ENCODE data around the gene GPAT2. TPM values are rescaled to one million over a fixed set of nuclear protein-coding genes. Genes with fewer than 3 reads are reported as not detected.
"Not testable (repeated sequence)": the region's sequence is repeated elsewhere in the genome, so short reads cannot be mapped to it uniquely, and the experiment has no call there.

GPAT2 gene
- total RNA-seq, 1 donor from 2014 or later = 0.15 TPM

DNA sequence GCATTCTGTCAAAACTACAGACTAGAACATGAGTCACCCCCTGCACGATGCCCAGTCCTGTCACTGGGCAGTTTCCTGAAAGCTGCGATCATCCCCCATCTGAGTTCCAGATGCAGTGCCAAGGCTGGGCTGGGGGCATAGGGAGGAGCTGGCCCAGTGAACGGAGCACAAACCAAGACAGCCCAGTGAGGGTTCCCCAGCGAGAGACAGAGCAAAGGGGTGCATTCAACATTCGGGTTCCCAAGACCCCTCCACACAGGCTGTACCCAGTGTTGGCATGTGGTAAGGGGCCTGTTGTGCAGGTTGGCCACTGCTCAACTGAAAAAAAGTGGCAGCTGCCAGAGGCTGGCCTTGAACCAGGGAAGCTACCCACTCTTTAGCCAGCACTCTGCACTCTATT lies 35.6 kb upstream of the GPAT2 start:
- H3K36me3 Mint-ChIP-seq (ENCODE audit: low read depth, unreplicated experiment); DNase-seq (ENCODE audit: low spot score); H3K4me1 Mint-ChIP-seq (ENCODE audit: unreplicated experiment); H3K27me3 Mint-ChIP-seq (ENCODE audit: unreplicated experiment); H3K4me3 Mint-ChIP-seq (ENCODE audit: unreplicated experiment); H3K27ac Mint-ChIP-seq (ENCODE audit: unreplicated experiment); H3K9me3 Mint-ChIP-seq (ENCODE audit: unreplicated experiment): not testable (repeated sequence)

DNA sequence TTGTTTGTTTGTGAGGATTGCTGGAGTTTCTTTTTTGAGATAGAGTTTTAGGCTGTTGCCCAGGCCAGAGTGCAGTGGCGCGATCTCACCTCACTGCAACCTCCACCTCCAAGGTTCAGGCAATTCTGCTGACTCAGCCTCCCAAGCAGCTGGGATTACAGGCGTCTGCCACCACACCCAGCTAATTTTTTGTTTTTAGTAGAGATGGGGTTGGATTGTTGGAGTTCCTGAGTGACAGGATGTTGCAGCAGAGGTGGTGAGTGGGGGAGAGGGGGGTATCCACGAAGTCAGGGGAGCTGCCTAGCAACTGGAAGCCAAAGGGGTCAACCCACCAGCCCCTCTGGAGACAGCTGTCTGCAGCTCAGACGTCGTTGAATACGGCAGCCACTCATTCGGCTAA lies 35.2 kb upstream of the GPAT2 start:
- H3K9me3 Mint-ChIP-seq (ENCODE audit: unreplicated experiment); H3K27ac Mint-ChIP-seq (ENCODE audit: unreplicated experiment); H3K36me3 Mint-ChIP-seq (ENCODE audit: low read depth, unreplicated experiment); DNase-seq (ENCODE audit: low spot score); H3K4me3 Mint-ChIP-seq (ENCODE audit: unreplicated experiment); H3K4me1 Mint-ChIP-seq (ENCODE audit: unreplicated experiment); H3K27me3 Mint-ChIP-seq (ENCODE audit: unreplicated experiment): not testable (repeated sequence)

DNA sequence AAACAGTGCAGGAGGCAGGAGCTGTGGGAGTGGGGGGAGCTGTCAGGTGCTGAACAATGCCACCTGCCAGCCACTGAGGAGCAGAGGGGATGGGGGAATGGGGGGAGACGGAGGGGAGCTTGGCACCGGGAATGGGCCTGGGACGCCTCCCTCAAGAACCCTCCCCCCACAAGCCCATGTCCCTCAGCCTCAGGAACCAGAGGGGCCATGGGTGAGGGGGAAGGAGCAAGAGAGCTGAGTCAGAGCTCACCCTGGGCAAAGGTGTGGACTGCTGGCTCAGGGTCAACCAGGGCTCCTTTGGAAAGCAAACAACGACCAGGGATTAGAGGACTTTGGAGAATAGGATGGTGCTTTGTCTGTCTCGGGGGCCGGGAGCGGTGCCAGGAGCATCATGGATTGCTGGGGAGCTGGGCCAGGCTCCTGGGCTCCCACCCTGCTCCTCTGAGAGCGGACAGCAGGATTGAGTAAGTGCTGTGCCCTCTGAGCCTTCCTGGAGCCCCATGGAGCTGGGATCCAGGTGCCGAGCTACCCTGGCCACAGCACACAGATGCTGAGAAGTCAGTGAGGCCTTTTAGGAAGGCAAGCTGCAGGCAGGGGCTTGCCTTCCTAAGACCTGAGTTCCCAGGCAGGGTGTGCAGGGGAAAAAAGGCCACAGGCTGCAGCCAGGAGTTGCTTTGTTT lies 33.3 kb upstream of the GPAT2 start:
- not testable (repeated sequence) for H3K9me3 Mint-ChIP-seq (ENCODE audit: unreplicated experiment); H3K4me1 Mint-ChIP-seq (ENCODE audit: unreplicated experiment); H3K4me3 Mint-ChIP-seq (ENCODE audit: unreplicated experiment); DNase-seq (ENCODE audit: low spot score); H3K27ac Mint-ChIP-seq (ENCODE audit: unreplicated experiment); H3K36me3 Mint-ChIP-seq (ENCODE audit: low read depth, unreplicated experiment); H3K27me3 Mint-ChIP-seq (ENCODE audit: unreplicated experiment)

DNA sequence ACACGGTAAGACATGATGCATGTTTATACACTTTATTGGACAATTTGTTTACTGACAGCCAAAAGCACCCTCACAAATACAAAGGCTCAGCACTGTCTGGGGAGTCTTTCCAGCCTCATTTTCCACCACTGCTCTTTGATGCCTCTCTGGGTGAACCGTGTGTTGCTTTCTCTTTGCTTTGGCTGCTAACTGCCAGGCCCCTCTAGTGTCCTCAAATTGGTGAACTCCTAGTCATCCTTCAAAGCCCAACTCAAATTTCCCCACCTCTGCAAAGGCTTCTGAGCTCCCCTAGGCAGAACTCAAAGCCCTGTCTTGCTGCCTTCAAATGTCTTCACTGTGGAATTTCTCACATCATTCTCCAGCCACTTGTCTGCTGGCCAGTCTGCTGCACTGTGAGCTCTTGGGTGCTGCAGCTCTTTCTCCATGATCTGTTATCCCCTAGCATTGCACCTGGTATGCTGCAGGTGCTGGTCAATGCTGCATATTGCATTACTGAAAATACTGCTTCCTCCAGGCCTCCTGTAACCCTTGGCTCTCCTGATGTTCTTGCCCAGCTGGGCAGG lies 32.5 kb upstream of the GPAT2 start:
- H3K27me3 Mint-ChIP-seq (ENCODE audit: unreplicated experiment); DNase-seq (ENCODE audit: low spot score); H3K9me3 Mint-ChIP-seq (ENCODE audit: unreplicated experiment); H3K4me1 Mint-ChIP-seq (ENCODE audit: unreplicated experiment); H3K27ac Mint-ChIP-seq (ENCODE audit: unreplicated experiment); H3K4me3 Mint-ChIP-seq (ENCODE audit: unreplicated experiment); H3K36me3 Mint-ChIP-seq (ENCODE audit: low read depth, unreplicated experiment): not testable (repeated sequence)

DNA sequence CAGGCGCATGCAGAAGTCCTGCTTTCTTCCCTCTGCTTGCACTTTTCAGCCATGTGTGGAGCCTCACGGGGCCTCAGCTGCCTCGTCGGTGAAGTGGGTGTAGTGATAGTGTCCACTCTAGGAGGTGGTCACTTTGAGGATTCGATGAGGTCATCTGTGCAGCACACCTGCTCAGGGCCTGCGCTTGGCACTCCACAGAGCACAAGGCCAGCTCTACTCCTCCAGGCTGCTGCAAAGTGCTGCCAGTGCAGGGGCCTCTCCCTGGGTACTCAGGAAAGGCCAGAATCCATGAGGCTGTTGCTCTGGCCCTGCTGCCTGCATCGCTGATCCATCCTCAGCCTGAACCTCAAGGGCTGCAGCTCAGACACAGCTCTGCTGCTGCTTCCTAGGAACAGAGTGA lies 31.8 kb upstream of the GPAT2 start:
- not testable (repeated sequence) for DNase-seq (ENCODE audit: low spot score); H3K4me1 Mint-ChIP-seq (ENCODE audit: unreplicated experiment); H3K4me3 Mint-ChIP-seq (ENCODE audit: unreplicated experiment); H3K27ac Mint-ChIP-seq (ENCODE audit: unreplicated experiment); H3K27me3 Mint-ChIP-seq (ENCODE audit: unreplicated experiment); H3K9me3 Mint-ChIP-seq (ENCODE audit: unreplicated experiment); H3K36me3 Mint-ChIP-seq (ENCODE audit: low read depth, unreplicated experiment)

DNA sequence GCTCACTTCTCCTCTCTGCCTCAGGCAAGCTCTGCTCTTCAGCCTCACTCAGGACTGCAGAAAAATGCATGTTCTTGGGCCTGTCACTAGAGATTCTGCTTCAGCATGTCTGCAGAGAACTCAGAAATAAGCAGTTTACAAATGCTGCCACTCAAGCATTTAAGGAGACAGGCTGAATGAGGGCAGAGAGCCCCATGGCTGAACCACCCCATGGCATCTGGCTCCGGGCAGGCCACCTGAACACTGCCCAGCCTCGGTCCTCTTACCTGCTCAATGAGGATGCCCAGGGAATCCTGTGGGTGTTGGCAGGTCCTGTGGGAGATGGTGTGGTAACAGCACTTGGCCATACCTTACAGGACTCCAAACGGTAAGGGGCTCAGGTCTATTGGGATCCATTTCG lies 31.2 kb upstream of the GPAT2 start:
- not testable (repeated sequence) for H3K27me3 Mint-ChIP-seq (ENCODE audit: unreplicated experiment); H3K9me3 Mint-ChIP-seq (ENCODE audit: unreplicated experiment); H3K27ac Mint-ChIP-seq (ENCODE audit: unreplicated experiment); H3K4me3 Mint-ChIP-seq (ENCODE audit: unreplicated experiment); H3K36me3 Mint-ChIP-seq (ENCODE audit: low read depth, unreplicated experiment); H3K4me1 Mint-ChIP-seq (ENCODE audit: unreplicated experiment); DNase-seq (ENCODE audit: low spot score)

DNA sequence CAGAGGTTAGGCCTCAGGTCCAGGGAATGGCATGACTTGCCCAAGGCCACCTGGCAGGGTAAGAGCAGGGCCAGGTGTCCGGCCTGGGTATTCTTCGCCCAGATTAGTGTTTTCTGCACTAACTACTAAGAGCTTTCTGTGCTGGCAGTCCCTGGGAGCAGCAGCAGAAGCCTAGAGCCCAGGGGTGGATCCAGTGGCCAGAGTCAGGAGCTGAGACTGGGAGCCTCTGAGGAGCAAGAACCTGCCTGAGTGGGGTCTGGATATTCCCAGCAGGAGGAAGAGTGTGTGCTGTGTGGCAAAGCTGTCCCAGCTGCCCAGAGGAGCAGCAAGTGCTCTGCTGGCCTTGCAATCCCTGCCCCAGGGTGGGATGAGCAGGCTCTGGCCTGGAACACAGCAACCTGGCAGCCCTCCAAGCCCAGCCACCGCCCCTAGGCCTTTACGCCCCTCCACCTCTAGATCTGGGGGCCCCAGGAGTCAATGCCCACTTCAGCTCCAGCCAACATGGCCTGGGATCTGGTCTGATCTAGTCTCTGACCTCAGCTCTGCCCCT lies 30.7 kb upstream of the GPAT2 start:
- Mint-ChIP-seq H3K9me3 (ENCODE audit: unreplicated experiment) (no peaks in the 10 kb centered on the region), H3K4me3 (ENCODE audit: unreplicated experiment) (no peak overlapping the region), H3K36me3 (ENCODE audit: low read depth, unreplicated experiment) (no peaks in the 10 kb centered on the region), H3K27ac (ENCODE audit: unreplicated experiment) (no peak overlapping the region), H3K4me1 (ENCODE audit: unreplicated experiment) (no peaks in the 10 kb centered on the region), H3K27me3 (ENCODE audit: unreplicated experiment) (peaks cover 2% of the 10 kb centered on the region)
- TF ChIP-seq, protein P1, sequence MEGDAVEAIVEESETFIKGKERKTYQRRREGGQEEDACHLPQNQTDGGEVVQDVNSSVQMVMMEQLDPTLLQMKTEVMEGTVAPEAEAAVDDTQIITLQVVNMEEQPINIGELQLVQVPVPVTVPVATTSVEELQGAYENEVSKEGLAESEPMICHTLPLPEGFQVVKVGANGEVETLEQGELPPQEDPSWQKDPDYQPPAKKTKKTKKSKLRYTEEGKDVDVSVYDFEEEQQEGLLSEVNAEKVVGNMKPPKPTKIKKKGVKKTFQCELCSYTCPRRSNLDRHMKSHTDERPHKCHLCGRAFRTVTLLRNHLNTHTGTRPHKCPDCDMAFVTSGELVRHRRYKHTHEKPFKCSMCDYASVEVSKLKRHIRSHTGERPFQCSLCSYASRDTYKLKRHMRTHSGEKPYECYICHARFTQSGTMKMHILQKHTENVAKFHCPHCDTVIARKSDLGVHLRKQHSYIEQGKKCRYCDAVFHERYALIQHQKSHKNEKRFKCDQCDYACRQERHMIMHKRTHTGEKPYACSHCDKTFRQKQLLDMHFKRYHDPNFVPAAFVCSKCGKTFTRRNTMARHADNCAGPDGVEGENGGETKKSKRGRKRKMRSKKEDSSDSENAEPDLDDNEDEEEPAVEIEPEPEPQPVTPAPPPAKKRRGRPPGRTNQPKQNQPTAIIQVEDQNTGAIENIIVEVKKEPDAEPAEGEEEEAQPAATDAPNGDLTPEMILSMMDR (IDR thresholded peaks at IDR 0.05; ENCODE audit: unreplicated experiment) = no peak
- no peak for DNase-seq (ENCODE audit: low spot score)

DNA sequence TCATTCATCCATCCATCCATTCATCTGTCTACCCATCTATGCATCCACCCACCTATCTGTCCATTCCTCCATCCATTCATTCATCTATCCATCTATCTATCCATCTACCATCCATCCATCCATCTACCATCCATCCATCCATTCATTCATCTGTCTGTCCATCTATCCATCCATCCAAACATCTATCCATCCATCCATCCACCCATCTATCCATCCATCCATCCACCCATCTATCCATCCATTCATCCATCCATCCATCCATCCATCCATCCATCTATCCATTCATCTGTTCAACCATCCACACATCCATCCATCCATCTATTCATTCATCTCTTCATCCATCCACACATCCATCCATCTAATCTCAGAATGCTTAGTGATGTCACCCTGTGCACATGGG lies 30.0 kb upstream of the GPAT2 start:
- DNase-seq (ENCODE audit: low spot score); H3K9me3 Mint-ChIP-seq (ENCODE audit: unreplicated experiment); H3K36me3 Mint-ChIP-seq (ENCODE audit: low read depth, unreplicated experiment); H3K4me3 Mint-ChIP-seq (ENCODE audit: unreplicated experiment); H3K27ac Mint-ChIP-seq (ENCODE audit: unreplicated experiment); H3K4me1 Mint-ChIP-seq (ENCODE audit: unreplicated experiment); H3K27me3 Mint-ChIP-seq (ENCODE audit: unreplicated experiment): not testable (repeated sequence)

DNA sequence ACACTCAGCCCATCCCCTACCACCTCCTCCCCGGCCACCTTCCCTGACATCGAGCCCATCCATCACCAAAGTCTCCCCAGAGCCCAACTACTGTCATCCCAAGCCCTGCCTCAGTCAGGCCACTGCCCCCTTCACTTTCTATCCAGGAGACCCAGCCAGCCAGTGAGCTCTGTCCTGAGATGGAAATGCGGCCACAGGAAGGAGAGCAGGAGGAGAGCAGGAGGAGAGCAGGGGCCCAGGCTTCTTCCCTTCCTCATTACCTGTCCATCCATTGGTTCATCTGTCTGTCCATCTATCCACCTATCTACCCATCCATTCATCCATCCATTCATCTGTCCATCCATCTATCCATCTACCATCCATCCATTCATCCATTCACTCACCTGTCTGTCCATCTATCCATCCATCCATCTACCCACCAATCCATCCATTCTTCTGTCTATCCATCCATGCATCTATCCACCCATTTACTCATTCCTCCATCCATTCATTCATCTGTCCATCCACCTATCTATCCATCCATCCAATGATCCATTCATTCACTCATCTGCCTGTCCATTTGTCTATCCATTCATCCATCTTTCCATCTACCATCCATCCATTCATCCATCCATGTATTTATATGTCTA lies 29.4 kb upstream of the GPAT2 start:
- not testable (repeated sequence) for H3K9me3 Mint-ChIP-seq (ENCODE audit: unreplicated experiment); H3K4me1 Mint-ChIP-seq (ENCODE audit: unreplicated experiment); DNase-seq (ENCODE audit: low spot score); H3K27ac Mint-ChIP-seq (ENCODE audit: unreplicated experiment); H3K36me3 Mint-ChIP-seq (ENCODE audit: low read depth, unreplicated experiment); H3K27me3 Mint-ChIP-seq (ENCODE audit: unreplicated experiment); H3K4me3 Mint-ChIP-seq (ENCODE audit: unreplicated experiment)

DNA sequence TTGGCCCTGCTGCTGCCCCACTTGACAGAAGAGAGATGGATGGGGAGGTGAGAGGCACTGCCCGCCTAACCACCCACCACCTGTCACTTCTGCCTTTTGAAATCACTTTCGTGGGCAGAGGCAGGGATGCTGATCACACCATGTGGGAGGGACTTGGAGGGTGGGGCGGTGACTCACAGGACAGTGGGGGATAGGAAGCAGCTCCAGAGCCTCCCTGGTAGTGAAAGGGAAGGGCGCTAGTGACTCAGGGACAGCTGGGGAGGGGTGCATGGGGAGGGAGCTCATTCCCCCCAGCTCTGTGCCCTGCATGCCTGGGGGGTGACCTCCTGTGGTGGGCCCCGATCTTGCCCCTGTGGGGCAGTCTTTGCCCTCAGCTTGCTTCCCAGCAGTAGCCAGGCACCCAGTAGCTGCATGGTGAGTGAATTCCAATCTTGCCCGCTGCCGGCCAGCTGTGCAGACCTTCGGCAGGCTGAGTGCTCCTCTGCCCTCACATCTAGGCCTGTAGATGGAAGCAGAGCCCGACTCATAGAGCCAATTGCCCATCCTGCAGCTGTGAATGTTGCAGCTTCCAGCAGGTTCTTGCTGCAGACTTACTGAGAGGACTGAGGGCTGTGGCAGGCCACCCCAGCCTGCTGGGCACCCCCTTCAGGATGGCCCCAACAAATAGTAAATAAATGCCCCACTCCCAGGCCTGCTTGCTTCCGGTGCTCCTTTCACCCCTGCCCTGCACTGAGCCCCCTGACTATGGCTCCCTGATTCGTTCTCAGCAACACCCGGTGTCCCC lies 28.6 kb upstream of the GPAT2 start:
- H3K4me1 Mint-ChIP-seq (ENCODE audit: unreplicated experiment); H3K27me3 Mint-ChIP-seq (ENCODE audit: unreplicated experiment); H3K4me3 Mint-ChIP-seq (ENCODE audit: unreplicated experiment); DNase-seq (ENCODE audit: low spot score); H3K27ac Mint-ChIP-seq (ENCODE audit: unreplicated experiment); H3K36me3 Mint-ChIP-seq (ENCODE audit: low read depth, unreplicated experiment); H3K9me3 Mint-ChIP-seq (ENCODE audit: unreplicated experiment): not testable (repeated sequence)

DNA sequence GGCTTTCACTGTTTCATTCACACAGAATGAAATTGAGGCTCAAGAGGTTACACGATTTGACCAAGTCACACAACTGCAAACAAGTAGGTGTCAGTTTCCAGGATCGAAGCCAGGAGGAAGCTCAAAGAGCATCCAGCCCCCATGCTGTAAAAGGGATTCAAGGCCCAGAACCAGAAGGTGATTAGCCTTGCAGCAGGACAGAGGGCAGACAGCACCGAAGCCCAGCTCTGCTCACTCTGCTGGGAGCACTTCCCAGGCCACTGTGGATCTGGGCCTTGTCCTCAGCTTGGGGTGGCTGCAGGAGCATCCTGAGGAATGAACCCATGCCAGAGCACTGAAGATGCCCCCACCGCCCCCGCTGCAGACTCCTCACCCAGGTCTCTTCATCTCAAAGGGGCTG lies 27.8 kb upstream of the GPAT2 start:
- not testable (repeated sequence) for DNase-seq (ENCODE audit: low spot score); H3K27ac Mint-ChIP-seq (ENCODE audit: unreplicated experiment); H3K9me3 Mint-ChIP-seq (ENCODE audit: unreplicated experiment); H3K4me3 Mint-ChIP-seq (ENCODE audit: unreplicated experiment); H3K27me3 Mint-ChIP-seq (ENCODE audit: unreplicated experiment); H3K36me3 Mint-ChIP-seq (ENCODE audit: low read depth, unreplicated experiment); H3K4me1 Mint-ChIP-seq (ENCODE audit: unreplicated experiment)
